Endothelial cell (in vitro differentiated cells): ENCODE measurements around the gene NFATC2. TPM values are rescaled to one million over a fixed set of nuclear protein-coding genes. Genes with fewer than 3 reads are reported as not detected.

Source experiments
- DNase-seq: peaks from one replicate; pipeline ENCODE4 v3.0.0; 2021; ENCODE audit warnings: low spot score
- H3K27ac Mint-ChIP-seq: one replicate; pipeline ENCODE4 v1.8.0; 2021; ENCODE audit warnings: mixed read lengths, inconsistent platforms; ENCODE audit not compliant: unreplicated experiment
- H3K27me3 Mint-ChIP-seq: one replicate; pipeline ENCODE4 v1.8.0; 2021; ENCODE audit warnings: mild to moderate bottlenecking, moderate library complexity, mixed read lengths, inconsistent platforms; ENCODE audit not compliant: unreplicated experiment
- H3K36me3 Mint-ChIP-seq: one replicate; pipeline ENCODE4 v1.8.0; 2021; ENCODE audit warnings: mild to moderate bottlenecking, low read depth, mixed read lengths, inconsistent platforms; ENCODE audit not compliant: unreplicated experiment
- H3K4me1 Mint-ChIP-seq: one replicate; pipeline ENCODE4 v1.8.0; 2021; ENCODE audit warnings: mild to moderate bottlenecking, mixed read lengths, inconsistent platforms; ENCODE audit not compliant: unreplicated experiment
- H3K4me3 Mint-ChIP-seq: one replicate; pipeline ENCODE4 v1.8.0; 2021; ENCODE audit warnings: mild to moderate bottlenecking, mixed read lengths, inconsistent platforms; ENCODE audit not compliant: unreplicated experiment
- H3K9me3 Mint-ChIP-seq: one replicate; pipeline ENCODE4 v1.8.0; 2021; ENCODE audit warnings: mixed read lengths, inconsistent platforms; ENCODE audit not compliant: unreplicated experiment
- CTCF ChIP-seq: fragments of 200-600 bp; sonication (generic); IDR thresholded peaks from one replicate; pipeline ENCODE4 v1.5.0; 2021; ENCODE audit warnings: antibody characterized with exemption; ENCODE audit not compliant: unreplicated experiment
- total RNA-seq: library from RNA; stranded (reverse); fragmentation: NEBNext Ultra II Directional; extraction: Animal tissue kit (Norgen Biotek cat#: 25700); gene quantifications from one replicate; pipeline ENCODE4 v1.2.1, GENCODE V29; 2021; ENCODE audit not compliant: unreplicated experiment

The NFATC2 gene
- total RNA-seq, 1 donor from 2014 or later, result 3.5 TPM

- peaks cover 6% of the 10 kb centered on the region for H3K4me1 Mint-ChIP-seq
- no peaks in the 10 kb centered on the region for H3K36me3 Mint-ChIP-seq
- no peaks in the 10 kb centered on the region for H3K9me3 Mint-ChIP-seq
- no peak for TF ChIP-seq CTCF
- H3K27ac Mint-ChIP-seq, result no peak overlapping the region
- DNase-seq, result no peak
- no peak overlapping the region for H3K4me3 Mint-ChIP-seq
- H3K27me3 Mint-ChIP-seq, result peaks cover 2% of the 10 kb centered on the region
Measured at GRCh38 chr20:51369503-51369902, 173.0 kb downstream of the NFATC2 start.

- no peak for DNase-seq
- Mint-ChIP-seq H3K36me3 (no peaks in the 10 kb centered on the region), H3K4me1 (no peaks in the 10 kb centered on the region), H3K9me3 (peaks cover 4% of the 10 kb centered on the region), H3K4me3 (no peak overlapping the region), H3K27me3 (peaks cover 2% of the 10 kb centered on the region), H3K27ac (no peak overlapping the region)
- TF ChIP-seq CTCF, result no peak
Measured at GRCh38 chr20:51368461-51369211, 173.9 kb downstream of the NFATC2 start.

- Mint-ChIP-seq H3K27me3 (peaks cover 2% of the 10 kb centered on the region), H3K4me1 (no peaks in the 10 kb centered on the region), H3K27ac (no peak overlapping the region), H3K36me3 (no peaks in the 10 kb centered on the region), H3K4me3 (no peak overlapping the region), H3K9me3 (peaks cover 4% of the 10 kb centered on the region)
- DNase-seq, result no peak
- no peak for TF ChIP-seq CTCF
Measured at GRCh38 chr20:51366155-51366886, 176.2 kb downstream of the NFATC2 start.

GRCh38 chr20:51365670-51366069 lies 176.8 kb downstream of the NFATC2 start:
- H3K4me1 Mint-ChIP-seq, result no peaks in the 10 kb centered on the region
- no peak overlapping the region for H3K27ac Mint-ChIP-seq
- peaks cover 4% of the 10 kb centered on the region for H3K27me3 Mint-ChIP-seq
- H3K4me3 Mint-ChIP-seq, result no peak overlapping the region
- no peak for DNase-seq
- H3K9me3 Mint-ChIP-seq, result peaks cover 4% of the 10 kb centered on the region
- no peak for TF ChIP-seq CTCF
- H3K36me3 Mint-ChIP-seq, result no peaks in the 10 kb centered on the region

GRCh38 chr20:51363813-51364212 lies 178.7 kb downstream of the NFATC2 start:
- peaks cover 4% of the 10 kb centered on the region for H3K27me3 Mint-ChIP-seq
- no peak for TF ChIP-seq CTCF
- no peak overlapping the region for H3K27ac Mint-ChIP-seq
- no peak overlapping the region for H3K4me3 Mint-ChIP-seq
- no peaks in the 10 kb centered on the region for H3K36me3 Mint-ChIP-seq
- H3K4me1 Mint-ChIP-seq, result no peaks in the 10 kb centered on the region
- DNase-seq, result no peak
- H3K9me3 Mint-ChIP-seq, result peaks cover 4% of the 10 kb centered on the region
